ENCODE results near the gene DUS1L. TPM values are rescaled to one million over a fixed set of nuclear protein-coding genes. Genes with fewer than 3 reads are reported as not detected.

DUS1L gene
- total and polyA plus RNA-seq, 4 donors, result 40.0 to 179 (median 100.0) TPM

GRCh38 chr17:82098169-82098938 is 32.8 kb upstream of the DUS1L start, which contains the start of gene FASN:
FASN (minus strand) TSS chr17:82098236; CDS start chr17:82096445, 1,791 bp downstream.
- TF ChIP-seq, protein P1, sequence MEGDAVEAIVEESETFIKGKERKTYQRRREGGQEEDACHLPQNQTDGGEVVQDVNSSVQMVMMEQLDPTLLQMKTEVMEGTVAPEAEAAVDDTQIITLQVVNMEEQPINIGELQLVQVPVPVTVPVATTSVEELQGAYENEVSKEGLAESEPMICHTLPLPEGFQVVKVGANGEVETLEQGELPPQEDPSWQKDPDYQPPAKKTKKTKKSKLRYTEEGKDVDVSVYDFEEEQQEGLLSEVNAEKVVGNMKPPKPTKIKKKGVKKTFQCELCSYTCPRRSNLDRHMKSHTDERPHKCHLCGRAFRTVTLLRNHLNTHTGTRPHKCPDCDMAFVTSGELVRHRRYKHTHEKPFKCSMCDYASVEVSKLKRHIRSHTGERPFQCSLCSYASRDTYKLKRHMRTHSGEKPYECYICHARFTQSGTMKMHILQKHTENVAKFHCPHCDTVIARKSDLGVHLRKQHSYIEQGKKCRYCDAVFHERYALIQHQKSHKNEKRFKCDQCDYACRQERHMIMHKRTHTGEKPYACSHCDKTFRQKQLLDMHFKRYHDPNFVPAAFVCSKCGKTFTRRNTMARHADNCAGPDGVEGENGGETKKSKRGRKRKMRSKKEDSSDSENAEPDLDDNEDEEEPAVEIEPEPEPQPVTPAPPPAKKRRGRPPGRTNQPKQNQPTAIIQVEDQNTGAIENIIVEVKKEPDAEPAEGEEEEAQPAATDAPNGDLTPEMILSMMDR (IDR thresholded peaks at IDR 0.05; ENCODE audit: control extremely low read depth, extremely low read depth), result peak; percentile 27
- peaks cover 0 to 24% (median 11%) of the 10 kb centered on the region in 5 donors for H3K4me1 ChIP-seq (ENCODE audit: control insufficient read depth in 5 of 5, insufficient read depth in 5 of 5, low read length in 5 of 5)
- peak within 1 kb of the TSS; percentile 95 to 96 for H3K27ac ChIP-seq (ENCODE audit: low read depth in 1 of 2, low read length in 1 of 2)
- 1% methylated on average over 53 to 124 of the region's 124 CpGs for WGBS, 2 donors
- H3K9me3 ChIP-seq (ENCODE audit: control insufficient read depth in 4 of 4, insufficient read depth in 3 of 4, low read length in 3 of 4), result no peaks in the 10 kb centered on the region
- peak within 1 kb of the TSS; percentile 74 for H3K4me3 ChIP-seq
- DNase-seq, result peak; percentile 95 to 98 (median 97)
- H3K9ac ChIP-seq (ENCODE audit: insufficient read depth in 1 of 2, low read length in 2 of 2), result no peak within 1 kb of the TSS
- H3K36me3 ChIP-seq (ENCODE audit: control insufficient read depth in 4 of 4, insufficient read depth in 4 of 4, low read length in 4 of 4), result peaks cover 0 to 23% (median 11%) of the 10 kb centered on the region in 4 donors
- peak; percentile 86 for ATAC-seq (ENCODE audit: insufficient read depth, low FRiP score)
- H3K27me3 ChIP-seq (ENCODE audit: control insufficient read depth in 3 of 3, insufficient read depth in 3 of 3, low read length in 2 of 3), result no peaks in the 10 kb centered on the region

DNA sequence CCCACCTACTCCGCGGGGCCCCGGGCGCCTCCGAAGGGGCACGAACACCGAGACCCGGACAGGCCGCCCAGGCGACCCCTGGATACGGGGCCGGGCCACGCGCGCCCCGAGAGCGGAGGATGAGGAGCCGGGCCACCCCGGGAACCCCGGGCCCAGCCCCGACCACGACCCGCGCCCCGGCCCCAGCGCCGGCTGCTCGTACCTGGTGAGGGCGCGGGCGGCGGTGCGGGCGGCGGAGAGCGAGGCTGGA is 32.2 kb upstream of the DUS1L start:
- Histone ChIP-seq H3K27ac (ENCODE audit: low read depth in 1 of 2, low read length in 1 of 2) (peak overlapping the region; percentile 88 to 91), H3K9ac (ENCODE audit: insufficient read depth in 1 of 2, low read length in 2 of 2) (no peak overlapping the region), H3K27me3 (ENCODE audit: control insufficient read depth in 3 of 3, insufficient read depth in 3 of 3, low read length in 2 of 3) (no peaks in the 10 kb centered on the region), H3K9me3 (ENCODE audit: control insufficient read depth in 4 of 4, insufficient read depth in 3 of 4, low read length in 3 of 4) (no peaks in the 10 kb centered on the region), H3K36me3 (ENCODE audit: control insufficient read depth in 4 of 4, insufficient read depth in 4 of 4, low read length in 4 of 4) (peaks cover 0 to 28% (median 15%) of the 10 kb centered on the region in 4 donors), H3K4me1 (ENCODE audit: control insufficient read depth in 5 of 5, insufficient read depth in 5 of 5, low read length in 5 of 5) (peaks cover 0 to 24% (median 9%) of the 10 kb centered on the region in 5 donors), H3K4me3 (peak overlapping the region; percentile 74)
- DNase-seq (no peak), ATAC-seq (ENCODE audit: insufficient read depth, low FRiP score) (no peak)
- WGBS, 2 donors, result 0 to 1% methylated on average over 7 to 36 of the region's 36 CpGs
- TF ChIP-seq, protein P1 (IDR thresholded peaks at IDR 0.05; ENCODE audit: control extremely low read depth, extremely low read depth), result no peak

DNA sequence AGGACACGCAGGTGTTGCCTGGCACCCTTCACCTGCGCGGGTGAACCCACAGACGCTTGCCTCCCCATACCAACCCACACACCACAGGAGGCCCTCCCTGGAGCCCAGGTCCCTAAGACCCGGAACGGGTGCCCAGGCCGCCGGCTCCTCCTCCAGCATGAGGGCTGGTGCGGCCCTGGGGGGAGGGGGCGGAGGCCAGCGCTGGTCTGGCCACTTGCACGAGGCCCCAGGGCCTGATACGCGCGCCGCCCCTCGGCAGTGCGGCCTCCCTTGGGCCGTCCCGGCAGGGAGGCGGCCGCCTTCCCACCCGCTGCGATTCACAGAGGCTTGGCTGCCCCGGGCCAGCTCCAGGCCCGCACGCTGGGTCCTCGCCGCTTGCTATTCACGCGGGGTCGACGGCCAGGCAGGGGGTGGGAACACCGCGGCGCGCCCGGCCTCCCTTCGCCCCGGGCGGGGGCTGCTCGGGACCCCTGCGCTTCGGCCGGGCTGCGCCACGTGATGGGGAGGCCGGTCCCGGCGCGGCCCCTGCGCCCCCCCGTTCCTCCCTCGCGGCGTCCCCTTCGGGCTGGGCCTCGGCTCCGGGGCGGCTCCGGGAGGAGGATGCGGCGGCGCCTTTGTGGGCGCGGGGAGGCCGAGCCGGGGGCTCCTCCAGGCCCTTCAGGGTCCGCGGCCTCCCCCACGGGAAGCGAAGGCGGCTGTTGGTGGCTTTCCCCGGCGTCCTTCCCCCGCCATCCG is 31.7 kb upstream of the DUS1L start:
- TF ChIP-seq, protein P1 (IDR thresholded peaks at IDR 0.05; ENCODE audit: control extremely low read depth, extremely low read depth), result no peak
- peak overlapping the region in 1 of 2 donors; percentile 58 for H3K9ac ChIP-seq (ENCODE audit: insufficient read depth in 1 of 2, low read length in 2 of 2)
- DNase-seq (peak; percentile 29 to 61 (median 51)), ATAC-seq (ENCODE audit: insufficient read depth, low FRiP score) (no peak)
- peaks cover 0 to 32% (median 15%) of the 10 kb centered on the region in 4 donors for H3K36me3 ChIP-seq (ENCODE audit: control insufficient read depth in 4 of 4, insufficient read depth in 4 of 4, low read length in 4 of 4)
- no peaks in the 10 kb centered on the region for H3K27me3 ChIP-seq (ENCODE audit: control insufficient read depth in 3 of 3, insufficient read depth in 3 of 3, low read length in 2 of 3)
- H3K27ac ChIP-seq (ENCODE audit: low read depth in 1 of 2, low read length in 1 of 2), result peak overlapping the region; percentile 88 to 91
- WGBS, 2 donors, result 1 to 3% methylated on average over 55 to 77 of the region's 77 CpGs
- H3K4me3 ChIP-seq, result peak overlapping the region; percentile 74
- peaks cover 0 to 24% (median 9%) of the 10 kb centered on the region in 5 donors for H3K4me1 ChIP-seq (ENCODE audit: control insufficient read depth in 5 of 5, insufficient read depth in 5 of 5, low read length in 5 of 5)
- H3K9me3 ChIP-seq (ENCODE audit: control insufficient read depth in 4 of 4, insufficient read depth in 3 of 4, low read length in 3 of 4), result no peaks in the 10 kb centered on the region

Data from lung (tissue), 12 donors.